H9 (cell line): Measurements from ENCODE around the gene RIMBP3C. TPM values are rescaled to one million over a fixed set of nuclear protein-coding genes. Genes with fewer than 3 reads are reported as not detected.
"Not testable (repeated sequence)": the region's sequence is repeated elsewhere in the genome, so short reads cannot be mapped to it uniquely, and the experiment has no call there.

ENCODE experiments used
- DNase-seq: peaks from one replicate; pipeline ENCODE4 v3.0.0-alpha.2; 2017
- H2AFZ ChIP-seq: one replicate; pipeline ENCODE4 v1.6.1; 2013; ENCODE audit warnings: mild to moderate bottlenecking, low read length, control low read depth, moderate library complexity
- H2AK5ac ChIP-seq: 2 replicates; pipeline ENCODE4 v1.6.1; 2013; ENCODE audit warnings: low read length, control low read depth, mixed read lengths; ENCODE audit not compliant: insufficient read length
- H2BK120ac ChIP-seq: one replicate; pipeline ENCODE4 v1.6.1; 2013; ENCODE audit warnings: low read depth, mild to moderate bottlenecking, low read length, control low read depth, inconsistent platforms; ENCODE audit not compliant: poor library complexity, severe bottlenecking
- H2BK12ac ChIP-seq: 2 replicates; pipeline ENCODE4 v1.6.1; 2013; ENCODE audit warnings: low read length, control low read depth, mixed read lengths, low read depth; ENCODE audit not compliant: insufficient read length
- H2BK15ac ChIP-seq: 2 replicates; pipeline ENCODE4 v1.6.1; 2013; ENCODE audit warnings: low read depth, low read length, control low read depth
- H2BK20ac ChIP-seq: one replicate; pipeline ENCODE4 v1.6.1; 2013; ENCODE audit warnings: low read depth, mild to moderate bottlenecking, low read length, control low read depth, inconsistent platforms; ENCODE audit not compliant: poor library complexity, severe bottlenecking
- H2BK5ac ChIP-seq: 2 replicates; pipeline ENCODE4 v1.6.1; 2013; ENCODE audit warnings: low read length, control low read depth, mixed read lengths; ENCODE audit not compliant: insufficient read length
- H3K14ac ChIP-seq: 2 replicates; pipeline ENCODE4 v1.6.1; 2013; ENCODE audit warnings: low read length, control low read depth; ENCODE audit not compliant: insufficient read depth
- H3K18ac ChIP-seq: 2 replicates; pipeline ENCODE4 v1.6.1; 2013; ENCODE audit warnings: low read depth, mild to moderate bottlenecking, mixed read lengths, low read length, control low read depth; ENCODE audit not compliant: insufficient read length
- H3K23ac ChIP-seq: 2 replicates; pipeline ENCODE4 v1.6.1; 2013; ENCODE audit warnings: low read length, control low read depth, mixed read lengths, low read depth; ENCODE audit not compliant: insufficient read length
- H3K23me2 ChIP-seq: 2 replicates; pipeline ENCODE4 v1.6.1; 2013; ENCODE audit warnings: low read depth, mild to moderate bottlenecking, mixed read lengths, low read length, control low read depth; ENCODE audit not compliant: insufficient read length, poor library complexity, severe bottlenecking
- H3K27ac ChIP-seq: 2 replicates; pipeline ENCODE4 v1.5.1; 2013; ENCODE audit warnings: low read length, control low read depth, mixed read lengths, low read depth; ENCODE audit not compliant: insufficient read length
- H3K27me3 ChIP-seq: 2 replicates; pipeline ENCODE4 v1.6.1; 2013; ENCODE audit warnings: low read length, control low read depth, inconsistent platforms; ENCODE audit not compliant: insufficient read depth
- H3K4ac ChIP-seq: 2 replicates; pipeline ENCODE4 v1.6.1; 2013; ENCODE audit warnings: low read depth, mild to moderate bottlenecking, control low read depth, inconsistent platforms, low read length, moderate library complexity
- H3K4me1 ChIP-seq: 2 replicates; pipeline ENCODE4 v1.6.1; 2013; ENCODE audit warnings: low read length, control low read depth, inconsistent platforms; ENCODE audit not compliant: insufficient read depth
- H3K4me2 ChIP-seq: 2 replicates; pipeline ENCODE4 v1.6.1; 2013; ENCODE audit warnings: low read length, control low read depth, mixed read lengths; ENCODE audit not compliant: insufficient read length, insufficient read depth
- H3K56ac ChIP-seq: 2 replicates; pipeline ENCODE4 v1.6.1; 2013; ENCODE audit warnings: low read depth, mild to moderate bottlenecking, mixed read lengths, low read length, control low read depth; ENCODE audit not compliant: insufficient read length
- H3K79me1 ChIP-seq: 2 replicates; pipeline ENCODE4 v1.6.1; 2013; ENCODE audit warnings: low read depth, mild to moderate bottlenecking, moderate library complexity, low read length, control low read depth, inconsistent platforms; ENCODE audit not compliant: insufficient read depth, poor library complexity, severe bottlenecking
- H3K79me2 ChIP-seq: 2 replicates; pipeline ENCODE4 v1.6.1; 2013; ENCODE audit warnings: low read length, control low read depth, inconsistent platforms; ENCODE audit not compliant: insufficient read depth
- H3K9ac ChIP-seq: 2 replicates; pipeline ENCODE4 v1.6.1; 2013; ENCODE audit warnings: low read length, control low read depth, mixed read lengths; ENCODE audit not compliant: insufficient read length; ENCODE audit errors: extremely low read depth
- H3K9me3 ChIP-seq: one replicate; pipeline ENCODE4 v1.6.1; 2013; ENCODE audit warnings: low read depth, low read length, inconsistent platforms; ENCODE audit not compliant: control insufficient read depth
- H3T11ph ChIP-seq: one replicate; pipeline ENCODE4 v1.6.1; 2013; ENCODE audit warnings: mild to moderate bottlenecking, low read length, control low read depth, inconsistent platforms
- H4K20me1 ChIP-seq: one replicate; pipeline ENCODE4 v1.6.1; 2013; ENCODE audit not compliant: control insufficient read depth, insufficient read length, insufficient read depth
- H4K5ac ChIP-seq: 2 replicates; pipeline ENCODE4 v1.6.1; 2013; ENCODE audit warnings: low read depth, mild to moderate bottlenecking, mixed read lengths, low read length, control low read depth; ENCODE audit not compliant: insufficient read length
- H4K8ac ChIP-seq: replicated peaks from 2 replicates; pipeline ENCODE4 v1.6.1; 2013; ENCODE audit warnings: low read length, control low read depth, mixed read lengths, low read depth; ENCODE audit not compliant: insufficient read length
- H4K91ac ChIP-seq: 2 replicates; pipeline ENCODE4 v1.6.1; 2013; ENCODE audit warnings: low read depth, mild to moderate bottlenecking, moderate library complexity, mixed read lengths, low read length, control low read depth; ENCODE audit not compliant: insufficient read length
- H3K27ac Mint-ChIP-seq, 3 experiments: 2 replicates in 2 of 3; 3 replicates in 1 of 3; pipeline ENCODE4 v1.8.0; 2020 to 2021; ENCODE audit warnings: mixed read lengths in 3 of 3, mild to moderate bottlenecking in 1 of 3, moderate library complexity in 1 of 3
- H3K27me3 Mint-ChIP-seq: 2 replicates; pipeline ENCODE4 v1.8.0; 2021; ENCODE audit warnings: low read depth, mild to moderate bottlenecking, moderate library complexity, mixed read lengths
- H3K36me3 Mint-ChIP-seq, 3 experiments: 2 replicates in 2 of 3; 3 replicates in 1 of 3; pipeline ENCODE4 v1.8.0; 2020 to 2021; ENCODE audit warnings: low read depth in 3 of 3, mixed read lengths in 3 of 3; ENCODE audit not compliant: insufficient read depth in 1 of 3
- H3K4me1 Mint-ChIP-seq, 2 experiments: 2 replicates each; pipeline ENCODE4 v1.8.0; 2020; ENCODE audit warnings: mixed read lengths in 2 of 2
- H3K4me3 Mint-ChIP-seq, 2 experiments: 2 replicates in 1 of 2; 3 replicates in 1 of 2; pipeline ENCODE4 v1.8.0; 2020 to 2021; ENCODE audit warnings: mild to moderate bottlenecking in 2 of 2, mixed read lengths in 2 of 2, moderate library complexity in 1 of 2
- H3K9me3 Mint-ChIP-seq, 2 experiments: 2 replicates in 1 of 2; 3 replicates in 1 of 2; pipeline ENCODE4 v1.8.0; 2020; ENCODE audit warnings: mild to moderate bottlenecking in 2 of 2, mixed read lengths in 2 of 2, moderate library complexity in 1 of 2
- WGBS: extraction: QIAGEN DNeasy Blood & Tissue Kit; methylation state at CpG from one replicate; pipeline ENCODE4 v1.1.7; 2013; ENCODE audit warnings: missing lambda C conversion rate, low lambda C conversion rate, mixed read lengths; ENCODE audit not compliant: insufficient read length; ENCODE audit errors: extremely low coverage; 5-methylcytosine and 5-hydroxymethylcytosine counted together
- total RNA-seq: library from RNA; stranded (reverse); gene quantifications from 2 replicates; pipeline ENCODE4 v1.2.1, GENCODE V29; 2021

Gene RIMBP3C
- total RNA-seq, 1 experiment from 2014 or later, result 0.44 TPM

- not testable (repeated sequence) for H3K4me2 ChIP-seq, H4K8ac ChIP-seq, H3T11ph ChIP-seq, H3K23me2 ChIP-seq, H3K79me2 ChIP-seq, H4K20me1 ChIP-seq, H3K9me3 Mint-ChIP-seq, H2AFZ ChIP-seq, H2BK120ac ChIP-seq, H3K18ac ChIP-seq, H2BK5ac ChIP-seq, H3K4me1 Mint-ChIP-seq, H3K14ac ChIP-seq, H2BK15ac ChIP-seq, H3K27me3 ChIP-seq, H3K9me3 ChIP-seq, H3K23ac ChIP-seq, H3K4me3 Mint-ChIP-seq, DNase-seq, H3K27ac Mint-ChIP-seq, H3K56ac ChIP-seq, H4K5ac ChIP-seq, H3K9ac ChIP-seq, H3K79me1 ChIP-seq, H3K4ac ChIP-seq, H3K27ac ChIP-seq, H2BK20ac ChIP-seq, H2AK5ac ChIP-seq, H3K27me3 Mint-ChIP-seq, H4K91ac ChIP-seq, H3K4me1 ChIP-seq, H3K36me3 Mint-ChIP-seq, H2BK12ac ChIP-seq
- WGBS, result no CpG with 5 or more reads among the region's 7 CpGs
These were observed 52.8 kb downstream of the RIMBP3C start for GRCh38 chr22:21498489-21498888.

GRCh38 chr22:21497984-21498383 lies 53.3 kb downstream of the RIMBP3C start:
- not testable (repeated sequence) for H2BK12ac ChIP-seq, H2BK120ac ChIP-seq, H2BK15ac ChIP-seq, H3K9me3 ChIP-seq, H3K4ac ChIP-seq, H3K4me2 ChIP-seq, H3K56ac ChIP-seq, H4K8ac ChIP-seq, H2BK5ac ChIP-seq, H3K18ac ChIP-seq, H2BK20ac ChIP-seq, DNase-seq, H4K91ac ChIP-seq, H3K27me3 Mint-ChIP-seq, H3K4me1 Mint-ChIP-seq, H3K9ac ChIP-seq, H3K4me1 ChIP-seq, H3K79me2 ChIP-seq, H4K5ac ChIP-seq, H3K4me3 Mint-ChIP-seq, H3K27ac Mint-ChIP-seq, H3K9me3 Mint-ChIP-seq, H3K79me1 ChIP-seq, H3T11ph ChIP-seq, H3K27ac ChIP-seq, H3K36me3 Mint-ChIP-seq, H2AK5ac ChIP-seq, H4K20me1 ChIP-seq, H3K14ac ChIP-seq, H2AFZ ChIP-seq, H3K23me2 ChIP-seq, H3K27me3 ChIP-seq, H3K23ac ChIP-seq
- WGBS, result no CpG with 5 or more reads among the region's 4 CpGs

Other genes starting within 250 kb of the RIMBP3C start
- gene RIMBP3B, start 167.7 kb downstream of the RIMBP3C start, total RNA-seq, result 0.39 and 0.77 TPM in 2 replicates
- 22.8 and 24.9 TPM in 2 replicates for gene HIC2, start 134.1 kb downstream of the RIMBP3C start, total RNA-seq
- 3.3 and 4.2 TPM in 2 replicates for gene TMEM191C, start 84.1 kb downstream of the RIMBP3C start, total RNA-seq
- gene UBE2L3, start 16.3 kb upstream of the RIMBP3C start, total RNA-seq, result 78.7 and 79.7 TPM in 2 replicates
- 29.8 and 30.2 TPM in 2 replicates for gene YDJC, start 78.6 kb upstream of the RIMBP3C start, total RNA-seq
- 0.22 and 0.63 TPM in 2 replicates for gene CCDC116, start 81.3 kb upstream of the RIMBP3C start, total RNA-seq
- gene SDF2L1, start 90.8 kb upstream of the RIMBP3C start, total RNA-seq, result 36.0 TPM in 2 replicates
- 35.5 and 35.9 TPM in 2 replicates for gene PPIL2, start 114.6 kb upstream of the RIMBP3C start, total RNA-seq
- 5.4 and 8.1 TPM in 2 replicates for gene YPEL1, start 184.3 kb upstream of the RIMBP3C start, total RNA-seq